CD4-positive, alpha-beta T cell treated with Interleukin-15 for 1 hour (primary cell): ENCODE data around the gene LYRM7.
A peak's percentile ranks its signal among the peaks of the same experiment; 100 is the strongest.
"Not testable (repeated sequence)": the region's sequence is repeated elsewhere in the genome, so short reads cannot be mapped to it uniquely, and the experiment has no call there.

Experiments used
- DNase-seq: peaks from one replicate; pipeline ENCODE4 v3.0.0-alpha.2; 2020

The LYRM7 gene

DNA sequence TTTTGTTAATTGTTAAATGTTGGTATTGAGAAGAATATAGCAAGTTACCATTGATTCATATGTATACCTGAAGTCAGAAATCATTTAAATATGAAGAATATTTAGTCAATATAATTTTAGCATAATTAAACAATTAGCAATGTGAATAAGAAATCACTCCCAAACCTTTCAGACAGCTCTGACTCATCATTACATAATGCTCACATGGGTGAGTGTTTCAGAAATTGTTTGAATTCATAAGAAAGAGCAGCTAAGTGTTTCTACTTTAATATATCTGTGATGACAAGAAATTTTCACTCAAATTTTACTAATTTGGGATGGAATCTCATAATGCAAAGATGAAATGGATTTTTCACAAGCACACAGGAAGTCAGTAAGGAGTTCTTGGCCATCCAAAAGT, 51.1 kb downstream of the LYRM7 start:
- no peak for DNase-seq

- no peak for DNase-seq
Observed at GRCh38 chr5:131222731-131223130, 52.0 kb downstream of the LYRM7 start.

- no peak for DNase-seq
Observed at GRCh38 chr5:131223751-131224386, 53.1 kb downstream of the LYRM7 start.

GRCh38 chr5:131224387-131225201, 53.9 kb downstream of the LYRM7 start:
- DNase-seq = peak; percentile 45

DNA sequence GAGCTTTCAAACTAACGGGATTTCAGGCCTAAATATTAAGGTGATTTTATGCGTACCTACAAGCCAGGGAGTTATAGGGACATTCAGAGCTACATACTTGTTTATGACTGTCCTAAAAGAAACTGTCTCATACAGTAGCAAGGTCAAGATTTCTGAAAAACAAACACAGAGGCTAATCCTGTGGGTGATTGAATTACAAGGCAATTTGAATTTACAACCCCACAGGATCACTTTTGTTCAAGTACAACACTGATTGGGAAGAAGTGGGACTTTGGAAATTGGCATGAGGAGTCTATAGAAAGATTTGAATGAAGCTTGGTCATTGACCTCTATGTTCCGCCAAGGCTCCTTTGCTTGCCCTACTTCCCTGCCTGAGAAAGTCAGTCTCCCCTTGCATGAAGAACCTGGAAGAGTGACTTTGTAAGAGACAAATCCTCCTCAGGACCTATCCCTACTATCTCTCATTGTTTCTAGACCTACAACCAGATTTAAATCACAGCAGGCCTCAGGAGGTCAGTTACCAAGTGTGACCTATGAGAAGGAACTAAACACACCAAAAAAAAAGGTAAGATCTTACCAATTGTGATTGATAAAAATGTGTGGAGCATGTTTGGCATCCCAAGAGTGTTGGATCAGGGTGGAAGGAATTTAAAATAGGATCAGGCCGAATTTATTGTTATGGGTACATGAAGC, 54.7 kb downstream of the LYRM7 start:
- DNase-seq = no peak

- no peak for DNase-seq
Observed at GRCh38 chr5:131226899-131227298, 56.2 kb downstream of the LYRM7 start.

GRCh38 chr5:131228646-131229045, 57.9 kb downstream of the LYRM7 start:
- no peak for DNase-seq

DNA sequence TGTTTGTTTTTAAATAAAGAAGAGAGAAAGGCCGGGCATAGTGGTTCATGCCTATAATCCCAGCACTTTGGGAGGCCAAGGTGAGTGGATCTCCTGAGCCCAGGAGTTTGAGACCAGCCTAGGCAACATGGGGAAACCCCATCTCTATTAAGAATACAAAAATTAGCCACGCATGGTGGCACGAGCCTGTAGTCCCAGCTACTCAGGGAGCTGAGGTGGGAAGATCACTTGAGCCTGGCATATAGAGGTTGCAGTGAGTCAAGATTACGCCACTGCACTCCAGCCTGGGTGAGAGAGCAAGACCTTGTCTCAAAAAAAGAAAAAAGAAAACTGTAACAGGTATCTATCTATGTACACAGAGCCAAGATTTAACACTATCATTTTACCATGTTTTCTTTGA, 58.9 kb downstream of the LYRM7 start:
- DNase-seq = no peak

DNA sequence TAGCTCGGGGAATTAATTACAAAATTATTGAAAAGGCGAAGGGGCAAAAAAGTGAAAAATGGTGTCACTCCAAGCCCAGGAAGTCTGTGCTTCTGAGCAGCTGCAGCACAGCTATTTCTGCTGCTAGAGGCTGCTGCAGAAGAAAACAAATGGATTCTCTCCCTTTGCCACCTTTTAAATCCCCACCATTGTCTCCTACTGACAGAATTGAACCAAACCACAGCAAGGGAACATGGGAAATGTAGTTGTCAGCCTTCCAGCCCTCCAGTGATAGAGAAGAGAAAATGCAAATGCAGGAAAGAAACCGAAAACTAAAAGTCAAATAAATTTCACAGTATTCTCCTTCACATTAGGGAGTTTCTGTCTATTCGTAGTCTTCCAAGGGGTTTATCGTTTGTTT, 59.7 kb downstream of the LYRM7 start:
- DNase-seq = no peak

DNA sequence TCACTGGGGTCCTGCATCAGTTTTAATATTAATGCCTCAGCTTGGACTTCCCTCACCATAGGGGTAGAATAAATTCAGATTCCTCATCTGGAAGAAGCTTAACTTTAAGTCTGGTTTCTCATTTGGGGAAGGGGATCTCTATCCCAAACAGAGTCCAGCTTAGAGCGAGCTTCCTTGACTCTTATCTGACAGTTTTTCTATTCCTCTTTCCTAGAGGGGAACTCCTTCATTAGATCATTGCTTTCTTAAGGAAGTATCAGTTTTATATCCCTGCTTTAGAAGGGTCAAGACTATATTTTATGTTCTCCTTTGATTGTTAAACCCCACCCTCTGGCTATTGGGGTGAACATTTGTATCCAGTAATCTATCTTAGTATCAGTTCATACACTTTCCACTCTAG, 68.9 kb downstream of the LYRM7 start:
- no peak for DNase-seq

- DNase-seq = no peak
Observed at GRCh38 chr5:131242728-131243255, 72.0 kb downstream of the LYRM7 start.

GRCh38 chr5:131245312-131245711, 74.6 kb downstream of the LYRM7 start:
- DNase-seq = no peak

DNA sequence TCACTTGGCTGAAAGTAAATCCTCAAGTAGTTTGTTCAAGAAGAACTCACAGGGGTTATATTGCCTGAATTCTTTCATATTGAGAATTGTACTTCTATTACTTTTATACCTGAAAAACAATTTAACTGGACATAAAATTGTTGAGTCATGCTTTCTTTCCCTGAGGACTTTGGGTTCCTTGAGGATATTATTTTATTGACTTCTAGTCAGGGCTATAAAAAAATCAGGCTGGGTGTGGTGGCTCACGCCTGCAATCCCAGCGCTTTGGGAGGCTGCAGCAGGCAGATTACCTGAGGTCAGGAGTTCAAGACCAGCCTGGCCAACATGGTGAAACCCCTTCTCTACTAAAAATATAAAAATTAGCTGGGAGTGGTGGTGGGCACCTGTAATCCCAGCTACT, 75.2 kb downstream of the LYRM7 start:
- no peak for DNase-seq

DNA sequence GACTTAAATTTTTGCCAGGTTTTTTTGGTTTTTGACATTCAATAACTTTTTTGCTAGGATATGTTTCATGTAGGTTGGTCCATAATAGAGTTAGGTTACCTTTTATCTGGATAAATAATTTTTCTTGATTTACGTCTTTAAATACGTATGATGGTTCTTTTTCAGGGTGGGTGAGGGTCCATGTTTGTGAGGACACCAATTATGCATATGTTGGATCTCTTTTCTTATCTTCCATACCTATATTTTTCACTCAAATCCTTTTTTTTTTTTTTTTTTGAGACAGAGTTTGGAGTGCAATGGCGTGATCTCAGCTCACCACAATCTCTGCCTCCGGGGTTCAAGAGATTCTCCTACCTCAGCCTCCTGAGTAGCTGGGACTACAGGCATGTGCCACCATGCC, 75.8 kb downstream of the LYRM7 start:
- no peak for DNase-seq

GRCh38 chr5:131250751-131251475, 80.2 kb downstream of the LYRM7 start:
- DNase-seq = no peak

DNA sequence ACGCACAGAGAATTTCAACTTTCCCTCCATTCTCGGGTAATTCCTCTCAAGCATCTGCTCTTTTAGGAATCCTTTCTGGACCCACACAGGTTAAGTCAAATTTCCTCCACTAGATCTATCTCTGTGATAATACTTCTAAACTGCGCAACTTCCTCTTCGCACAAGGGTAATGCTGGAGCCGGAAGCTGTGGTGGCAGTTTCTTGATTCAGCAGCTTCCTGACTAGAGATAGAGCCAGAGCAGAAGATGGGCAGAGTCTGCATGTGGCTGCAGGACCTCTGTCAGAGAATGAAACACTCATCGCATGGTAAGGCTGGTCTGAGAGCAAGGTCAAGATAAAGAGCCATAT, 82.1 kb downstream of the LYRM7 start:
- peak; percentile 88 for DNase-seq

- DNase-seq = not testable (repeated sequence)
Observed at GRCh38 chr5:131254025-131254424, 83.3 kb downstream of the LYRM7 start.

DNA sequence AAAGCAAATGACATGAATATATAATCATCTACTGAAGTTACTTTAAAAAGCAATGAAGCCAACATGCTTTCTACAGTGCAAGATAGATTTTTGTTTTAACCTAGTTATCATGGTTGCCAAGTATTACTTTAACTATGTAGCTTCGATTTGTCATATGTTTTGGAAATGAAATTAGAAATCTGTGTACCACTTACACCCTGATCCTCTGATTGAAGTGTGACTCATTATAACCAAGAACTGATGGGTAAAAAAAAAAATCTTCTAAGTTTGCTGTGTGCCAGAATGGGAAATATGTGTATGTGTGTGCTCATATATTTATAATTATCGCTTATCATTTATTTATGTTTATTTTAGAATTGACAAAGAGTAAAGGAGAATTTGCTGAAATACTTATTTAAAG, 84.0 kb downstream of the LYRM7 start:
- no peak for DNase-seq
